Left lung (tissue), 10 donors: ENCODE measurements around the gene TMEM39A. TPM values are rescaled to one million over a fixed set of nuclear protein-coding genes. Genes with fewer than 3 reads are reported as not detected.

Experiments used
- ATAC-seq: fragments of 200-7000 bp; cut with Tn5 transposase; one replicate; pipeline ENCODE4 v1.9.1; 2020; ENCODE audit warnings: moderate library complexity
- DNase-seq, 4 donors: peaks; one replicate each; pipeline ENCODE4 v3.0.0-alpha.2; 2013 to 2020
- H3K27ac ChIP-seq, 2 donors: fragments of 200-600 bp; sonication (generic) in 1 of 2; one replicate each; pipeline versions ENCODE4 v1.5.0 to v1.8.0; 2020 to 2021
- H3K27me3 ChIP-seq, 2 donors: fragments of 200-600 bp; sonication (generic) in 1 of 2; one replicate each; pipeline versions ENCODE4 v1.5.0 to v1.8.0; 2020 to 2021
- H3K36me3 ChIP-seq, 2 donors: fragments of 200-600 bp; sonication (generic) in 1 of 2; one replicate each; pipeline versions ENCODE4 v1.5.0 to v1.8.0; 2020 to 2021
- H3K4me1 ChIP-seq, 2 donors: fragments of 200-600 bp; one replicate each; pipeline ENCODE4 v1.8.0; 2021
- H3K4me3 ChIP-seq, 2 donors: fragments of 200-600 bp; sonication (generic) in 1 of 2; one replicate each; pipeline versions ENCODE4 v1.5.0 to v1.8.0; 2020 to 2021; ENCODE audit warnings: mild to moderate bottlenecking in 1 of 2
- H3K9me3 ChIP-seq, 2 donors: fragments of 200-600 bp; sonication (generic) in 1 of 2; one replicate each; pipeline versions ENCODE4 v1.5.0 to v1.8.0; 2020 to 2021
- CTCF ChIP-seq, 2 donors: fragments of 200-600 bp; sonication (generic) in 1 of 2; IDR thresholded peaks; one replicate each; pipeline versions ENCODE4 v1.5.0 to v1.8.0; 2021; ENCODE audit warnings: antibody characterized with exemption in 2 of 2
- intact Hi-C, 2 donors: fragments of 100-400 bp; cut with DNase I; formaldehyde crosslinking; loops; one replicate each; pipeline versions ENCODE4 v1.11.2 to v1.14.2; 2022
- polyA plus RNA-seq, 6 donors: library from polyadenylated mRNA; unstranded; fragments of 120-200 nt; gene quantifications; one replicate each; pipeline ENCODE4 v1.2.1, GENCODE V29; 2013; ENCODE audit not compliant: insufficient read length in 6 of 6
- total RNA-seq, 2 donors: library from RNA; stranded (reverse); fragmentation: NEBNext Ultra II Directional; extraction: Animal tissue kit (Norgen Biotek cat#: 25700); gene quantifications; one replicate each; pipeline ENCODE4 v1.2.1, GENCODE V29; 2021
- donor health status: DM: no; HTN: yes; CAD: no.
- donor health status: DM: no; HTN: no; CAD: no.

TMEM39A gene
- total and polyA plus RNA-seq, 8 donors: 56.6 to 78.5 (median 66.3) TPM

- no peaks in the 10 kb centered on the region for H3K27me3 ChIP-seq
- DNase-seq (no peak), ATAC-seq (no peak)
- H3K36me3 ChIP-seq: peaks cover 0 to 97% of the 10 kb centered on the region in 2 donors
- no peaks in the 10 kb centered on the region for H3K4me1 ChIP-seq
- no peaks in the 10 kb centered on the region for H3K9me3 ChIP-seq
- no peak overlapping the region for H3K27ac ChIP-seq
- intact Hi-C loops: no loop called here
- no peak for TF ChIP-seq CTCF (IDR thresholded peaks at IDR 0.05)
- H3K4me3 ChIP-seq: no peak overlapping the region
These were observed 66.5 kb downstream of the TMEM39A start for GRCh38 chr3:119396870-119397269.

- intact Hi-C loops: no loop called here
- no peak overlapping the region for H3K4me3 ChIP-seq
- no peaks in the 10 kb centered on the region for H3K4me1 ChIP-seq
- ATAC-seq: no peak
- H3K27me3 ChIP-seq: no peaks in the 10 kb centered on the region
- no peak for DNase-seq
- TF ChIP-seq CTCF (IDR thresholded peaks at IDR 0.05): no peak
- H3K36me3 ChIP-seq: peaks cover 0 to 97% of the 10 kb centered on the region in 2 donors
- H3K27ac ChIP-seq: no peak overlapping the region
- no peaks in the 10 kb centered on the region for H3K9me3 ChIP-seq
These were observed 67.5 kb downstream of the TMEM39A start for GRCh38 chr3:119395923-119396358.

- H3K36me3 ChIP-seq: peaks cover 0 to 93% of the 10 kb centered on the region in 2 donors
- no peaks in the 10 kb centered on the region for H3K9me3 ChIP-seq
- H3K27me3 ChIP-seq: no peaks in the 10 kb centered on the region
- DNase-seq (peak in 1 of 4 donors; percentile 3), ATAC-seq (no peak)
- no peak overlapping the region for H3K4me3 ChIP-seq
- no peak overlapping the region for H3K27ac ChIP-seq
- intact Hi-C loops: no loop called here
- H3K4me1 ChIP-seq: no peaks in the 10 kb centered on the region
- TF ChIP-seq CTCF (IDR thresholded peaks at IDR 0.05): no peak
These were observed 74.8 kb downstream of the TMEM39A start for GRCh38 chr3:119388577-119388976.

GRCh38 chr3:119382134-119382533, 81.3 kb downstream of the TMEM39A start:
- Histone ChIP-seq H3K27ac (no peak overlapping the region), H3K4me1 (no peaks in the 10 kb centered on the region), H3K27me3 (no peaks in the 10 kb centered on the region), H3K36me3 (peaks cover 0 to 69% of the 10 kb centered on the region in 2 donors), H3K9me3 (no peaks in the 10 kb centered on the region), H3K4me3 (no peak overlapping the region)
- no peak for TF ChIP-seq CTCF (IDR thresholded peaks at IDR 0.05)
- DNase-seq (no peak), ATAC-seq (no peak)
- intact Hi-C loops: no loop called here

GRCh38 chr3:119380697-119381096, 82.7 kb downstream of the TMEM39A start:
- Histone ChIP-seq H3K36me3 (peaks cover 0 to 65% of the 10 kb centered on the region in 2 donors), H3K27ac (no peak overlapping the region), H3K4me1 (no peaks in the 10 kb centered on the region), H3K9me3 (no peaks in the 10 kb centered on the region), H3K4me3 (no peak overlapping the region), H3K27me3 (no peaks in the 10 kb centered on the region)
- intact Hi-C loops: no loop called here
- no peak for TF ChIP-seq CTCF (IDR thresholded peaks at IDR 0.05)
- ATAC-seq (no peak), DNase-seq (no peak)

Other genes starting within 250 kb of the TMEM39A start
- 10 to 100 TPM; 14.9 to 19.3 TPM for gene B4GALT4, start 222.7 kb downstream of the TMEM39A start, total RNA-seq
- gene B4GALT4, start 222.7 kb downstream of the TMEM39A start, polyA plus RNA-seq: 10 to 100 TPM; 23.4 to 35.4 (median 31.3) TPM
- gene ARHGAP31, start 169.2 kb downstream of the TMEM39A start, total RNA-seq: 10 to 100 TPM; 61.8 to 70.3 TPM
- gene ARHGAP31, start 169.2 kb downstream of the TMEM39A start, polyA plus RNA-seq: 10 to 100 TPM; 31.5 to 42.8 (median 40.1) TPM
- gene POGLUT1, start 5.3 kb upstream of the TMEM39A start, total RNA-seq: 10 to 100 TPM; 15.3 to 21.7 TPM
- 10 to 100 TPM; 26.4 to 34.0 (median 31.8) TPM for gene POGLUT1, start 5.3 kb upstream of the TMEM39A start, polyA plus RNA-seq
- 100 to 1,000 TPM; 107 to 113 TPM for gene TIMMDC1, start 34.9 kb upstream of the TMEM39A start, total RNA-seq
- gene TIMMDC1, start 34.9 kb upstream of the TMEM39A start, polyA plus RNA-seq: 10 to 100 TPM; 87.5 to 93.0 (median 90.9) TPM
- gene CD80, start 96.0 kb upstream of the TMEM39A start, total RNA-seq: 1 to 10 TPM; 3.7 to 5.4 TPM
- gene CD80, start 96.0 kb upstream of the TMEM39A start, polyA plus RNA-seq: 1 to 10 TPM; 2.3 to 3.2 (median 2.5) TPM
- 10 to 100 TPM; 18.7 to 24.0 TPM for gene ADPRH, start 115.9 kb upstream of the TMEM39A start, total RNA-seq
- gene ADPRH, start 115.9 kb upstream of the TMEM39A start, polyA plus RNA-seq: 10 to 100 TPM in 4 of 6 donors, 1 to 10 TPM in 2; 9.5 to 13.3 (median 12.6) TPM
- 10 to 100 TPM; 10.6 to 14.5 TPM for gene PLA1A, start 134.3 kb upstream of the TMEM39A start, total RNA-seq
- gene PLA1A, start 134.3 kb upstream of the TMEM39A start, polyA plus RNA-seq: 1 to 10 TPM in 2 of 6 donors, under 1 TPM in 4; 0.70 to 1.4 (median 0.94) TPM
- 1 to 10 TPM; 1.3 to 3.4 TPM for gene POPDC2, start 197.0 kb upstream of the TMEM39A start, total RNA-seq
- gene POPDC2, start 197.0 kb upstream of the TMEM39A start, polyA plus RNA-seq: 1 to 10 TPM; 4.2 to 6.6 (median 5.1) TPM
- 10 to 100 TPM; 46.2 to 49.6 TPM for gene COX17, start 213.8 kb upstream of the TMEM39A start, total RNA-seq
- gene COX17, start 213.8 kb upstream of the TMEM39A start, polyA plus RNA-seq: 10 to 100 TPM; 23.6 to 38.8 (median 28.5) TPM
- gene CFAP91, start 239.4 kb upstream of the TMEM39A start, total RNA-seq: 1 to 10 TPM; 1.1 to 5.6 TPM
- gene CFAP91, start 239.4 kb upstream of the TMEM39A start, polyA plus RNA-seq: 10 to 100 TPM in 3 of 6 donors, 1 to 10 TPM in 3; 4.0 to 12.9 (median 10.4) TPM